Testis (tissue), 3 donors: ENCODE data around the gene UCK2. TPM values are rescaled to one million over a fixed set of nuclear protein-coding genes. Genes with fewer than 3 reads are reported as not detected.

Experiments
- DNase-seq: peaks from one replicate; pipeline ENCODE4 v3.0.0-alpha.2; 2019
- H3K27ac ChIP-seq, 2 donors: fragments of 200-600 bp; sonication (generic); one replicate each; pipeline ENCODE4 v1.5.1; 2019
- H3K27me3 ChIP-seq: fragments of 200-600 bp; sonication (generic); one replicate; pipeline ENCODE4 v1.5.1; 2019
- H3K36me3 ChIP-seq: fragments of 200-600 bp; sonication (generic); one replicate; pipeline ENCODE4 v1.5.1; 2017; ENCODE audit warnings: low read depth; ENCODE audit errors: missing control alignments
- H3K4me1 ChIP-seq: fragments of 200-600 bp; sonication (generic); one replicate; pipeline ENCODE4 v1.5.1; 2019
- H3K4me3 ChIP-seq, 2 donors: fragments of 200-600 bp; sonication (generic); one replicate each; pipeline ENCODE4 v1.5.1; 2017 to 2019
- H3K9me3 ChIP-seq: fragments of 200-600 bp; sonication (generic); one replicate; pipeline ENCODE4 v1.5.1; 2017
- CTCF ChIP-seq, 3 experiments: fragments of 450-650 bp in 2 of 3; fragments of 200-600 bp in 1 of 3; sonication (generic) in 1 of 3; IDR thresholded peaks; one replicate each; pipeline ENCODE4 v1.5.1; 2016 to 2019; ENCODE audit warnings: antibody characterized with exemption in 3 of 3, mild to moderate bottlenecking in 2 of 3, moderate library complexity in 1 of 3
- POLR2A ChIP-seq: fragments of 450-650 bp; IDR thresholded peaks from one replicate; pipeline ENCODE4 v1.6.1; 2017; ENCODE audit warnings: antibody characterized with exemption, mild to moderate bottlenecking, moderate library complexity
- WGBS, 2 donors: methylation state at CpG; one replicate each; pipeline ENCODE4 v1.1.5; 2018; 5-methylcytosine and 5-hydroxymethylcytosine counted together
- intact Hi-C: fragments of 100-400 bp; cut with DNase I; formaldehyde crosslinking; loops from one replicate; pipeline ENCODE4 v1.15.1; 2023; ENCODE audit warnings: low total_unique reads
- polyA plus RNA-seq: library from polyadenylated mRNA; stranded (reverse); fragments of 350-450 nt; fragmentation: Illumina TruSeq; extraction: RNeasy Lipid Tissue Mini Kit (QIAGEN cat#74804); gene quantifications from one replicate; pipeline ENCODE4 v1.2.3, GENCODE V29; 2014; ENCODE audit warnings: low read depth, low replicate concordance; ENCODE audit not compliant: insufficient read depth
- total RNA-seq, 2 donors: library from RNA; depleted of rRNA; stranded (reverse); fragments of >200 nt; gene quantifications; one replicate each; pipeline ENCODE4 v1.2.3, GENCODE V29; 2016

The UCK2 gene
- total and polyA plus RNA-seq, 3 donors from 2014 or later, result 27.6 to 29.9 (median 29.7) TPM

DNA sequence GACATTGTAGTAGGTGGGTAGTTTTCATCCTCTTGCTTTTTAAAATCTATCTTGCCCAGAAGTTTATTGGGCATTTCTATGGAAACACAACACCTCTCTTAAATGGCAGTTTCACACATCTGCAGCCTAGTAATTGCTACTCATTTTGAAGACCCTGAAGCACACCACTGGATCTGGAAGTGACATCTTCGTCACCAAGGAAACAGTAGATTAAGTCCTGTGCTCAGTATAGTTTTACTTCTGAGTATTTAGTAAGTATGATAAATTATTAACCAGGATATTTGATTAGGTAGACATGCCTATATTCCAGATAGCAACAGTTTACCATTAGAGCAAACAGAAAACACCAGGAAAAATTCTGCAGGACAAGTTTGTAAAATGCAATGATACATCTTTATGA lies 48.7 kb downstream of the UCK2 start:
- 88 to 93% methylated on average over 1 of the region's 1 CpG for WGBS, 2 donors
- no peaks in the 10 kb centered on the region for H3K27me3 ChIP-seq
- TF ChIP-seq POLR2A (no peak), CTCF (IDR thresholded peaks at IDR 0.05) (no peak)
- H3K4me3 ChIP-seq, result no peak overlapping the region
- no peaks in the 10 kb centered on the region for H3K9me3 ChIP-seq
- DNase-seq, result no peak
- intact Hi-C loops, result no loop called here
- H3K27ac ChIP-seq, result no peak overlapping the region
- no peaks in the 10 kb centered on the region for H3K4me1 ChIP-seq
- no peaks in the 10 kb centered on the region for H3K36me3 ChIP-seq

DNA sequence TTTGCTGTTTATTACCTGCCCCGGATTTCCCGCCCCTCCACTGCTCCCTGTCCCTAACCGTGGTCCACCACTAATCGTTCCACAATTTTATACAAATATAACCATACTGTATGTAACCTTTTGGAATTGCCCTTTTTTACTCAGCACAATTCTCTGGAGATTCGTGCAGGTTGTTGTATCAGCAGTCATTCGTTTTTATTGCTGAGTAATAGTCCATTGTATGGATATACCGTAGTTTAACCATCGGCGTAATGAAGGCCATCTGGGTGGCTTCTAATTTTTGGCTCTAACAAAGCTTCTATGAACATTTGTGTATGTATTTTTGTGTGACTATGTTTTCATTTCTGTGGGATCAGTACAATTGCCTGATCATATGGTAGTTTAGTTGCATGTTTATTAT lies 50.0 kb downstream of the UCK2 start:
- intact Hi-C loops, result no loop called here
- H3K27ac ChIP-seq, result no peak overlapping the region
- no peaks in the 10 kb centered on the region for H3K27me3 ChIP-seq
- no peaks in the 10 kb centered on the region for H3K4me1 ChIP-seq
- H3K36me3 ChIP-seq, result no peaks in the 10 kb centered on the region
- 96% methylated on average over 9 of the region's 9 CpGs for WGBS, 2 donors
- no peak for DNase-seq
- TF ChIP-seq POLR2A, result no peak
- TF ChIP-seq CTCF (IDR thresholded peaks at IDR 0.05), result no peak
- no peaks in the 10 kb centered on the region for H3K9me3 ChIP-seq
- H3K4me3 ChIP-seq, result no peak overlapping the region

DNA sequence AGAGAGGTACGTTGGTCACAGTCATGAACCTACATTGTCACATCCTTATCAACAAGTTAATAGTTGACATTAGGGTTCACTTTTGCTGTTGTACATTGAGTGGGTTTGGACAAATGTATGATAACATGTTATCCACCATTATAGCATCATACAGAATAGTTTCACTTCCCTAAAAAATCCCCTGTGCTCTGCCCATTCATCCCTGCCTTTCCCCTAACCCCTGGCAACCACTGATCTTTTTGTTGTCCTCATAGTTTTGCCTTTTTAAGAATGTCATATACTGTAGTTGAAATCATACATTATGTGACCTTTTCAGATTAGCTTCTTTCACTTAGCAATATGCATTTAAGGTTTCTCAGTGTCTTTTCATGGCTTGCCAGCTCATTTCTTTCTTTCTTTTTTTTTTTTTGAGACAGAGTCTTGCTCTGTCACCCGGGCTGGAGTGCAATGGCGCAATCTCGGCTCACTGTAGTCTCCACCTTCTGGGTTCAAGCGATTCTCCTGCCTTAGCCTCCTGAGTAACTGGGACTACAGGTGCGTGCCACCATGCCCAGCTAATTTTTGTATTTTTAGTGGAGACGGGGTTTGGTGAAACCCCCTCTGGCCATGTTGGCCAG lies 50.6 kb downstream of the UCK2 start:
- WGBS, 2 donors, result 97% methylated on average over 7 of the region's 7 CpGs
- Histone ChIP-seq H3K27me3 (no peaks in the 10 kb centered on the region), H3K9me3 (no peaks in the 10 kb centered on the region), H3K4me1 (no peaks in the 10 kb centered on the region), H3K4me3 (no peak overlapping the region), H3K27ac (no peak overlapping the region), H3K36me3 (no peaks in the 10 kb centered on the region)
- intact Hi-C loops, result no loop called here
- DNase-seq, result no peak
- TF ChIP-seq CTCF (IDR thresholded peaks at IDR 0.05) (no peak), POLR2A (no peak)

DNA sequence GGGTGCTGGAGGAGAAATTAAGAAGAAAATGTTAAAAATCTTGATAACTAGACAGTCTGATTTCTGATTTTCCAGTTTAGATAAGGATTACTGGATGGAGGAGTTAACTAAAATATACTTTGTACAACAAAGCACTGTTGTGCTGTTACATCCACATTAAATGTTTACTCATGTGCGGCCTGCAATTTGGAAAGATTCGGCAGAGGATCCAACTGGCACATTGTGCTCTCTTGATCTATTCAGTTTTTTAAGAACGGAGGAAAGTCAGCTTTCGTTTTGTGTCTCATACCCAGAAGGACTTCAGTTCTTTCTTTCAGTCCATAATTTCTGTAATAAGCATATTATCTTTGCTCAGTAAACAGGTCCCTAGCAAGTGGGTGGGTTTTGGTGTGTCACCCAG lies 52.5 kb downstream of the UCK2 start:
- intact Hi-C loops, result no loop called here
- Histone ChIP-seq H3K27ac (no peak overlapping the region), H3K9me3 (no peaks in the 10 kb centered on the region), H3K4me1 (no peaks in the 10 kb centered on the region), H3K27me3 (no peaks in the 10 kb centered on the region), H3K4me3 (no peak overlapping the region), H3K36me3 (no peaks in the 10 kb centered on the region)
- WGBS, 2 donors, result 76 to 88% methylated on average over 4 of the region's 4 CpGs
- TF ChIP-seq POLR2A, result no peak
- TF ChIP-seq CTCF (IDR thresholded peaks at IDR 0.05), result no peak
- DNase-seq, result no peak

DNA sequence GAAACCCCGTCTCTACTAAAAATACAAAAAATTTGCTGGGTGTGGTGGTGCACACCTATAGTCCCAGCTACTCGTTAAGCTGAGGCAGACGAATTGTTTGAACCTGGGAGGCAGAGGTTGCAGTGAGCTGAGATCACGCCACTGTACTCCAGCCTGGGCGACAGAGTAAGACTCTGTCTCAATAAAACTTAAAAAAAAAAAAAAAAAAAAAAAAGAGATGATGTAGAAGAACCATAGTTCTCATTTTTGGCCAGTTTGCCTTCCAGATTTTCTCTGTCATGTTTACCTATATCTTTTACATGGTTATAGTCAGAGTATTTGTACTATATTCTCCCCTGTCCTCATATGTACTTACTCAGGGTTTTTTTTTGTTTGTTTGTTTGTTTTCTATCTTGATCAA lies 53.6 kb downstream of the UCK2 start:
- intact Hi-C loops, result no loop called here
- Histone ChIP-seq H3K27ac (no peak overlapping the region), H3K4me1 (no peaks in the 10 kb centered on the region)

More for the DNA sequence above, 53.6 kb downstream of the UCK2 start:
- Histone ChIP-seq H3K36me3 (no peaks in the 10 kb centered on the region), H3K9me3 (no peaks in the 10 kb centered on the region), H3K27me3 (no peaks in the 10 kb centered on the region), H3K4me3 (no peak overlapping the region)
- DNase-seq, result no peak
- WGBS, 2 donors, result 91 to 96% methylated on average over 5 of the region's 5 CpGs
- TF ChIP-seq POLR2A (no peak), CTCF (IDR thresholded peaks at IDR 0.05) (no peak)
